ENCODE measurements around the gene UNC5A. TPM values are rescaled to one million over a fixed set of nuclear protein-coding genes. Genes with fewer than 3 reads are reported as not detected.
"Not testable (repeated sequence)": the region's sequence is repeated elsewhere in the genome, so short reads cannot be mapped to it uniquely, and the experiment has no call there.

Gene UNC5A
- total and polyA plus RNA-seq, 3 donors from 2014 or later, result 1.7 to 2.0 (median 1.8) TPM

DNA sequence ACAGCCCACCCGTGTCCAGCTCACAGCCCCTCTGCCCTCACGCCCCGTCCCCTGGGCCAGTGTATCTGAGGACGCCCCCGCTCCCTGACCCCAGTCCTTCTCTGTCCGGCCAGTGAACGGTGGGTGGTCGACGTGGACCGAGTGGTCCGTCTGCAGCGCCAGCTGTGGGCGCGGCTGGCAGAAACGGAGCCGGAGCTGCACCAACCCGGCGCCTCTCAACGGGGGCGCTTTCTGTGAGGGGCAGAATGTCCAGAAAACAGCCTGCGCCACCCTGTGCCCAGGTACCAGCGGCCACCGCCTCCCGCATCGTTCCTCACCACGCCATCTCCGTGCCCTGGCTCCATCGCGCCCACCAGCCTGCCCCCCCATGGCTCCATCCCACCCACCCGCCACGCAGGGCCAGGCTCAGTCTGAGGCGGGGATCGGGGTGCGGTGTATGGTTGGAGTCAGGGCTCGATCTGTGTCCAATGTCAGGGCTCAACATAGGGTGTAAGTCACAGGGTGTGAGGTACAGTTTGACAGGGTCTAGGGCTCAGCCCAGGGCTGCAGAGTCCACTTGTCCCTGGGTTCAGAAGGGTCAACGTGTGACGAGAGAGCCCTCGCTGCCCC, 59.2 kb downstream of the UNC5A start:
- no peak overlapping the region for H3K4me3 ChIP-seq
- intact Hi-C loops (cut with DNase I; ENCODE audit: low total_unique reads), result no loop called here
- no peaks in the 10 kb centered on the region for H3K36me3 ChIP-seq (ENCODE audit: low read depth, missing control alignments)
- WGBS, 2 donors, result 87 to 88% methylated on average over 18 to 38 of the region's 38 CpGs
- no peak for TF ChIP-seq POLR2A (IDR thresholded peaks at IDR 0.05)
- TF ChIP-seq, protein P1, sequence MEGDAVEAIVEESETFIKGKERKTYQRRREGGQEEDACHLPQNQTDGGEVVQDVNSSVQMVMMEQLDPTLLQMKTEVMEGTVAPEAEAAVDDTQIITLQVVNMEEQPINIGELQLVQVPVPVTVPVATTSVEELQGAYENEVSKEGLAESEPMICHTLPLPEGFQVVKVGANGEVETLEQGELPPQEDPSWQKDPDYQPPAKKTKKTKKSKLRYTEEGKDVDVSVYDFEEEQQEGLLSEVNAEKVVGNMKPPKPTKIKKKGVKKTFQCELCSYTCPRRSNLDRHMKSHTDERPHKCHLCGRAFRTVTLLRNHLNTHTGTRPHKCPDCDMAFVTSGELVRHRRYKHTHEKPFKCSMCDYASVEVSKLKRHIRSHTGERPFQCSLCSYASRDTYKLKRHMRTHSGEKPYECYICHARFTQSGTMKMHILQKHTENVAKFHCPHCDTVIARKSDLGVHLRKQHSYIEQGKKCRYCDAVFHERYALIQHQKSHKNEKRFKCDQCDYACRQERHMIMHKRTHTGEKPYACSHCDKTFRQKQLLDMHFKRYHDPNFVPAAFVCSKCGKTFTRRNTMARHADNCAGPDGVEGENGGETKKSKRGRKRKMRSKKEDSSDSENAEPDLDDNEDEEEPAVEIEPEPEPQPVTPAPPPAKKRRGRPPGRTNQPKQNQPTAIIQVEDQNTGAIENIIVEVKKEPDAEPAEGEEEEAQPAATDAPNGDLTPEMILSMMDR (IDR thresholded peaks at IDR 0.05), result no peak
- no peaks in the 10 kb centered on the region for H3K9me3 ChIP-seq
- no peaks in the 10 kb centered on the region for H3K4me1 ChIP-seq
- no peak for DNase-seq
- no peak overlapping the region for H3K27ac ChIP-seq
- H3K27me3 ChIP-seq, result no peaks in the 10 kb centered on the region

DNA sequence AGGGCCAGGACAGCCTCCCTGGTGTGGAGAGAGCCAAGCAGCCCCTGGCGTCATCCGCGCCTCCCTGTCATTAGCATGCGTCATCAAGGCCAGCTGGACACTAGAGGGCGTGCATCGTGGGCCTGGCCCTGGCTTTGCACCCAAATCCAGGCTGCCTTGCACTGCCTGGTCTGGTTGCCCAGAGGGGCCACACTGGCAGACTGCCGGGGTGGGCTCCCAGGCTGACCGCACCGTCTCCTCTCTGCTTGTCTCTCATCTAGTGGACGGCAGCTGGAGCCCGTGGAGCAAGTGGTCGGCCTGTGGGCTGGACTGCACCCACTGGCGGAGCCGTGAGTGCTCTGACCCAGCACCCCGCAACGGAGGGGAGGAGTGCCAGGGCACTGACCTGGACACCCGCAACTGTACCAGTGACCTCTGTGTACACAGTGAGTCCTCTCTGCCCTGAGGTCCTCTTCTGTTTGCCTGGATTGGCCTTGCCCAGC, 59.8 kb downstream of the UNC5A start:
- H3K4me3 ChIP-seq, result no peak overlapping the region
- WGBS, 2 donors, result 71% methylated on average over 17 of the region's 17 CpGs; no CpG with 5 or more reads in 1 of the 2 donors
- no peaks in the 10 kb centered on the region for H3K36me3 ChIP-seq (ENCODE audit: low read depth, missing control alignments)
- no peaks in the 10 kb centered on the region for H3K4me1 ChIP-seq
- TF ChIP-seq POLR2A (IDR thresholded peaks at IDR 0.05), result no peak
- TF ChIP-seq, protein P1 (IDR thresholded peaks at IDR 0.05), result peak in 1 of 3 experiments; percentile 11
- H3K9me3 ChIP-seq, result no peaks in the 10 kb centered on the region
- no peak overlapping the region for H3K27ac ChIP-seq
- DNase-seq, result no peak
- no peaks in the 10 kb centered on the region for H3K27me3 ChIP-seq
- intact Hi-C loops (cut with DNase I; ENCODE audit: low total_unique reads), result no loop called here

- H3K9me3 ChIP-seq; H3K4me1 ChIP-seq; H3K27me3 ChIP-seq; H3K36me3 ChIP-seq (ENCODE audit: low read depth, missing control alignments); DNase-seq; intact Hi-C loops (cut with DNase I; ENCODE audit: low total_unique reads); H3K27ac ChIP-seq; H3K4me3 ChIP-seq: not testable (repeated sequence)
- WGBS, 2 donors, result 89 to 97% methylated on average over 8 to 10 of the region's 10 CpGs
These were observed 60.3 kb downstream of the UNC5A start for GRCh38 chr5:176870644-176871043.

DNA sequence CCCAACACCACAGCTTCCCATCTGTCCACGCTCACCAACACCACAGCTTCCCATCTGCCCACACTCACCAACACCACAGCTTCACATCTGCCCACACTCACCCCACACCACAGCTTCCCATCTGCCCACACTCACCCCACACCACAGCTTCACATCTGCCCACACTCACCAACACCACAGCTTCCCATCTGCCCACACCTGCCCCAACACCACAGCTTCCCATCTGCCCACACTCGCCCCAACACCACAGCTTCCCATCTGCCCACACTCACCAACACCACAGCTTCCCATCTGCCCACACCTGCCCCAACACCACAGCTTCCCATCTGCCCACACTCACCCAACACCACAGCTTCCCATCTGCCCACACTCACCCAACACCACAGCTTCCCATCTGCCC, 62.2 kb downstream of the UNC5A start:
- H3K27me3 ChIP-seq; H3K4me3 ChIP-seq; intact Hi-C loops (cut with DNase I; ENCODE audit: low total_unique reads); H3K9me3 ChIP-seq; H3K36me3 ChIP-seq (ENCODE audit: low read depth, missing control alignments); H3K27ac ChIP-seq; H3K4me1 ChIP-seq; DNase-seq: not testable (repeated sequence)
- 78 to 82% methylated on average over 2 of the region's 2 CpGs for WGBS, 2 donors

- H3K27ac ChIP-seq, DNase-seq: not testable (repeated sequence)
- WGBS, 2 donors, result 74 to 88% methylated on average over 2 of the region's 2 CpGs
These were observed 62.7 kb downstream of the UNC5A start for GRCh38 chr5:176873011-176873410.

GRCh38 chr5:176873541-176874172, 63.3 kb downstream of the UNC5A start:
- no peak for TF ChIP-seq POLR2A (IDR thresholded peaks at IDR 0.05)
- TF ChIP-seq, protein P1 (IDR thresholded peaks at IDR 0.05), result no peak
- H3K4me1 ChIP-seq, result no peaks in the 10 kb centered on the region
- 51 to 80% methylated on average over 1 to 16 of the region's 16 CpGs for WGBS, 2 donors
- H3K27me3 ChIP-seq, result no peaks in the 10 kb centered on the region
- DNase-seq, result no peak
- intact Hi-C loops (cut with DNase I; ENCODE audit: low total_unique reads), result no loop called here
- H3K36me3 ChIP-seq (ENCODE audit: low read depth, missing control alignments), result no peaks in the 10 kb centered on the region
- no peaks in the 10 kb centered on the region for H3K9me3 ChIP-seq
- no peak overlapping the region for H3K4me3 ChIP-seq
- H3K27ac ChIP-seq, result no peak overlapping the region

More at GRCh38 chr5:176873011-176873410, 62.7 kb downstream of the UNC5A start:
- intact Hi-C loops (cut with DNase I; ENCODE audit: low total_unique reads); H3K4me3 ChIP-seq; H3K27me3 ChIP-seq; H3K36me3 ChIP-seq (ENCODE audit: low read depth, missing control alignments); H3K4me1 ChIP-seq; H3K9me3 ChIP-seq: not testable (repeated sequence)

Measured in testis (tissue), 3 donors.